GM12878 (cell line): ENCODE results near the gene SOX18. TPM values are rescaled to one million over a fixed set of nuclear protein-coding genes. Genes with fewer than 3 reads are reported as not detected.

Experiments
- ATAC-seq: fragments of 200-7000 bp; cut with Tn5 transposase; 3 replicates; pipeline ENCODE4 v1.9.1; 2020; ENCODE audit warnings: mild to moderate bottlenecking, moderate library complexity
- BruUV-seq: library from RNA; stranded (reverse); fragments of 400-500 nt; replicated peaks from 2 replicates; lab custom pipeline; 2021; lab: Mats Ljungman, UMichigan
- CTCF ChIA-PET: fragments of 300-600 bp; sonication (Branson Sonifier 250); formaldehyde crosslinking; extraction: SDS; loops from one replicate; lab custom pipeline; 2021; ENCODE audit warnings: inconsistent platforms; lab: Yijun Ruan, JAX
- POLR2A ChIA-PET: fragments of 350-600 bp; formaldehyde crosslinking; extraction: SDS; loops from one replicate; lab custom pipeline; 2021; ENCODE audit warnings: inconsistent platforms; lab: Charles Lee
- RAD21 ChIA-PET: fragments of 300-600 bp; sonication (Branson Sonifier 250); formaldehyde crosslinking; loops from one replicate; lab custom pipeline; 2023; ENCODE audit warnings: antibody characterized with exemption; ENCODE audit not compliant: unreplicated experiment; lab: Charles Lee
- SMC1A ChIA-PET: fragments of 300-600 bp; sonication (Branson Sonifier 250); formaldehyde crosslinking; loops from one replicate; lab custom pipeline; 2023; ENCODE audit not compliant: unreplicated experiment, uncharacterized antibody; lab: Charles Lee
- DNase-seq: peaks from one replicate; pipeline ENCODE4 v3.0.0-alpha.2; 2011; ENCODE audit warnings: low read depth, low spot score
- FAIRE-seq: peaks from 3 replicates; lab custom pipeline; 2011; peaks lifted over from hg19 to GRCh38; lab: Jason Lieb, UNC
- H2AFZ ChIP-seq: 2 replicates; pipeline ENCODE4 v1.6.0; 2011; ENCODE audit warnings: low read depth, low read length, control low read depth; ENCODE audit not compliant: control insufficient read depth
- H3K27ac ChIP-seq: 2 replicates; pipeline ENCODE4 v1.5.1; 2011; ENCODE audit warnings: control low read depth; ENCODE audit not compliant: control insufficient read depth, insufficient read depth
- H3K27me3 ChIP-seq, 2 experiments: replicated peaks in 1 of 2; 2 replicates each; pipeline versions ENCODE4 v1.6.0 to v1.6.1; 2011; ENCODE audit warnings: low read length in 1 of 2; ENCODE audit not compliant: control insufficient read depth in 2 of 2, insufficient read depth in 2 of 2
- H3K36me3 ChIP-seq, 2 experiments: 2 replicates each; pipeline ENCODE4 v1.5.1; 2011; ENCODE audit warnings: low read length in 1 of 2; ENCODE audit not compliant: control insufficient read depth in 2 of 2, insufficient read depth in 2 of 2
- H3K4me1 ChIP-seq: 2 replicates; pipeline ENCODE4 v1.6.1; 2011; ENCODE audit warnings: mild to moderate bottlenecking, low read length, moderate library complexity, mixed read lengths; ENCODE audit not compliant: control insufficient read depth, insufficient read depth
- H3K4me2 ChIP-seq: 2 replicates; pipeline ENCODE4 v1.6.0; 2011; ENCODE audit warnings: control low read depth; ENCODE audit not compliant: control insufficient read depth, insufficient read depth
- H3K4me3 ChIP-seq: fragments of 200-600 bp; sonication (generic); 2 replicates; pipeline ENCODE4 v1.5.1; 2016
- H3K79me2 ChIP-seq: 2 replicates; pipeline ENCODE4 v1.6.0; 2011; ENCODE audit warnings: low read length; ENCODE audit not compliant: control insufficient read depth, insufficient read depth
- H3K9ac ChIP-seq: 2 replicates; pipeline ENCODE4 v1.8.0; 2011; ENCODE audit warnings: low read length, control low read depth, mixed read lengths; ENCODE audit not compliant: control insufficient read depth, insufficient read depth
- H3K9me3 ChIP-seq: replicated peaks from 3 replicates; pipeline ENCODE4 v1.5.1; 2011; ENCODE audit warnings: mild to moderate bottlenecking, low read length; ENCODE audit not compliant: control insufficient read depth, insufficient read depth
- H4K20me1 ChIP-seq: 2 replicates; pipeline ENCODE4 v1.6.0; 2011; ENCODE audit not compliant: control insufficient read depth, insufficient read depth
- CEBPZ ChIP-seq: fragments of 150-350 bp; IDR thresholded peaks from 2 replicates; pipeline ENCODE4 v1.6.1; 2016; ENCODE audit warnings: low read depth, low read length
- EED ChIP-seq: sonication (generic); IDR thresholded peaks from 2 replicates; pipeline ENCODE4 v1.6.1; 2016; ENCODE audit warnings: antibody characterized with exemption, low read depth
- EGR1 ChIP-seq, 2 experiments: IDR thresholded peaks; 1 replicate in 1 of 2; 2 replicates in 1 of 2; pipeline ENCODE4 v1.6.1; 2011 to 2012; ENCODE audit warnings: low read depth in 2 of 2, low read length in 2 of 2, borderline replicate concordance in 1 of 2, mild to moderate bottlenecking in 1 of 2, moderate library complexity in 1 of 2
- IKZF2 ChIP-seq, 2 experiments: fragments of 450-650 bp; IDR thresholded peaks; 2 replicates each; pipeline ENCODE4 v1.6.1; 2017; ENCODE audit warnings: mild to moderate bottlenecking in 2 of 2, moderate library complexity in 2 of 2
- IRF5 ChIP-seq: fragments of 450-650 bp; IDR thresholded peaks from 2 replicates; pipeline ENCODE4 v1.6.1; 2017; ENCODE audit warnings: borderline replicate concordance
- JUNB ChIP-seq: IDR thresholded peaks from 2 replicates; pipeline ENCODE4 v1.6.1; 2016; ENCODE audit warnings: antibody characterized with exemption, mild to moderate bottlenecking
- MTA3 ChIP-seq: IDR thresholded peaks from 2 replicates; pipeline ENCODE4 v1.6.1; 2012; ENCODE audit warnings: low read length, inconsistent platforms, borderline replicate concordance
- PAX5 ChIP-seq: IDR thresholded peaks from 2 replicates; pipeline ENCODE4 v1.6.1; 2011; ENCODE audit warnings: low read depth, low read length, borderline replicate concordance
- POLR2AphosphoS5 ChIP-seq: IDR thresholded peaks from 2 replicates; pipeline ENCODE4 v1.6.1; 2011; ENCODE audit warnings: mild to moderate bottlenecking, low read length, inconsistent platforms
- STAT1 ChIP-seq: fragments of 450-650 bp; conservative IDR thresholded peaks from 2 replicates; pipeline ENCODE4 v1.6.1; 2014; ENCODE audit warnings: antibody characterized with exemption, mild to moderate bottlenecking
- SUPT20H ChIP-seq: IDR thresholded peaks from 2 replicates; pipeline ENCODE4 v1.6.1; 2011; ENCODE audit warnings: low read depth, mild to moderate bottlenecking, low read length, moderate library complexity, borderline replicate concordance; ENCODE audit not compliant: control insufficient read depth
- WRNIP1 ChIP-seq: IDR thresholded peaks from 2 replicates; pipeline ENCODE4 v1.6.1; 2011; ENCODE audit warnings: low read depth, low read length, improper control_type of control experiment, borderline replicate concordance
- WGBS: methylation state at CpG from one replicate; pipeline ENCODE4 v1.1.6; 2016; ENCODE audit warnings: low lambda C conversion rate; ENCODE audit not compliant: insufficient replicate concordance, insufficient coverage; ENCODE audit errors: missing lambda C conversion rate; 5-methylcytosine and 5-hydroxymethylcytosine counted together
- in situ Hi-C: fragments of 300-500 bp; cut with MboI; formaldehyde crosslinking; loops from 9 replicates; pipeline ENCODE4 v1.14.3; 2018; ENCODE audit warnings: mixed read lengths
- intact Hi-C: fragments of 100-400 bp; cut with micrococcal nuclease; formaldehyde crosslinking; loops from one replicate; pipeline ENCODE4 v1.14.2; 2022; ENCODE audit not compliant: unreplicated experiment
- polyA plus RNA-seq, 11 experiments: library from polyadenylated mRNA; depleted of rRNA in 4 of 11; unstranded in 6 of 11; stranded (reverse) in 5 of 11; fragments of >200 nt; fragmentation: Nextera tagmentation in 4 of 11; fragmentation: Illumina TruSeq in 1 of 11; extraction: Ambion mirVana in 4 of 11; extraction: Trizol in 1 of 11; gene quantifications; 1 replicate in 1 of 11; 2 replicates in 10 of 11; pipeline versions ENCODE4 v1.2.1 to v1.2.3, GENCODE V29; 2011 to 2016; ENCODE audit warnings: inconsistent platforms in 2 of 11, missing spikeins in 2 of 11, low read depth in 1 of 11
- total RNA-seq, 4 experiments: library from RNA; depleted of rRNA in 3 of 4; stranded (reverse); fragments of >200 nt in 3 of 4; fragmentation: Illumina TruSeq in 1 of 4; extraction: Trizol in 1 of 4; gene quantifications; 2 replicates each; pipeline versions ENCODE4 v1.2.1 to v1.2.3, GENCODE V29; 2013 to 2021

SOX18 gene
- total and polyA plus RNA-seq, 10 of the 15 experiments (the other 5 are each of a cell fraction or from before 2014, with no cell fraction given), result 0.05 to 5.6 (median 0.28) TPM; not detected in 3

GRCh38 chr20:64035066-64035932 lies 14.1 kb downstream of the SOX18 start:
- H3K4me3 ChIP-seq, result no peak overlapping the region
- ATAC-seq (peak; percentile 28), DNase-seq (peak; percentile 59), FAIRE-seq (peak; percentile 71)
- peak overlapping the region; percentile 64 for H3K9ac ChIP-seq
- H4K20me1 ChIP-seq, result no peaks in the 10 kb centered on the region
- POLR2A ChIA-PET, result interaction anchor here (0.6 to 7.2 kb wide), 5 partner anchors 10 to 54 kb away, joined by 3 to 63 read pairs (median 4); partner anchors contain the start of genes PRPF6 and SAMD10
- no peaks in the 10 kb centered on the region for H3K9me3 ChIP-seq
- SMC1A ChIA-PET, result interaction anchor here (0.6 to 6.1 kb wide), 5 partner anchors 22 to 54 kb away, joined by 3 to 52 read pairs (median 3); partner anchors contain the start of genes PRPF6 and SAMD10
- WGBS, result 13% methylated on average over 17 of the region's 17 CpGs
- intact Hi-C loops (no loop called here), in situ Hi-C loops (no loop called here)
- no peaks in the 10 kb centered on the region for H3K27me3 ChIP-seq
- BruUV-seq, result TSS peak; percentile 47
- H3K4me2 ChIP-seq, result peak overlapping the region; percentile 35
- peaks cover 45% of the 10 kb centered on the region for H3K4me1 ChIP-seq
- H3K27ac ChIP-seq, result peak overlapping the region; percentile 77
- peaks cover 13 to 20% of the 10 kb centered on the region in 2 experiments; a peak in 3 of 4 replicates for H3K36me3 ChIP-seq
- H3K79me2 ChIP-seq, result peaks cover 4% of the 10 kb centered on the region
- H2AFZ ChIP-seq, result no peak overlapping the region
- RAD21 ChIA-PET, result interaction anchor here (7.1 kb wide), 1 partner anchor 54 kb away, joined by 92 read pairs; the partner anchor contains the start of genes PRPF6 and SAMD10
- CTCF ChIA-PET, result interaction anchor here (0.8 to 7.2 kb wide), 4 partner anchors 21 to 87 kb away, joined by 3 to 67 read pairs (median 4); partner anchors contain the start of genes PRPF6 and SAMD10
- TF ChIP-seq EGR1 (IDR thresholded peaks at IDR 0.05; ENCODE audit: borderline replicate concordance in 1 of 2, low read depth in 2 of 2, low read length in 2 of 2) (0 out of 3 replicates have a peak, but pooled peaks of 1 of the 2 experiments have one; percentile 23), EED (0 out of 2 replicates have a peak, but pooled peaks have one; percentile 43), SUPT20H (no peak), PAX5 (no peak; the same call in 1 of the 2 replicates), IRF5 (no peak), POLR2AphosphoS5 (0 out of 2 replicates have a peak, but pooled peaks have one; percentile 34), MTA3 (no peak), STAT1 (no peak), WRNIP1 (no peak), CEBPZ (no peak), JUNB (peak; percentile 58), IKZF2 (IDR thresholded peaks at IDR 0.05) (peak; percentile 77 to 81; a peak in 3 of 4 replicates)
